NCI-H2196 (cell line): ENCODE measurements around the gene SLC13A2.

Experiments
- DNase-seq: peaks from one replicate; lab custom pipeline; 2025; ENCODE audit not compliant: unreplicated experiment; lab: John Stamatoyannopoulos, UW

The SLC13A2 gene

DNA sequence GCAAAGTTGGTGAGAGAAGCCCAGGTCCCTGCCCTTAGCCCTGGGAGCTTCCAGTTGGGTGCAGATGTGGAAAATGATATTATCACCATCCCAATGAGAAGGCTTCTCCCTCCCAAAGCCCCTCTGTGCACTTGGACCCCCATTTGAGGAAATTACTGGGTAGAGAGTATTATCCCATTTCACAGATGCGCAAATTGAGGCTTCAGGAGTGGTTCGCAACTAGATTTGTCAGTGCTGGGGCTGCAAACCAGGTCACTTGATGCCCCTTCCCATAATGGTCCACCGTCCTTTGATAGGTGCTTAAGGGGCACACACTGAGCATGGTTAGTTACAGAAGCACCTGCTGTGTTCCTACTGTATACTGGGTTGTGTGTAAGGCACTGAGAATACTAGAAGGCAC lies 18.4 kb downstream of the SLC13A2 start:
- no peak for DNase-seq

DNA sequence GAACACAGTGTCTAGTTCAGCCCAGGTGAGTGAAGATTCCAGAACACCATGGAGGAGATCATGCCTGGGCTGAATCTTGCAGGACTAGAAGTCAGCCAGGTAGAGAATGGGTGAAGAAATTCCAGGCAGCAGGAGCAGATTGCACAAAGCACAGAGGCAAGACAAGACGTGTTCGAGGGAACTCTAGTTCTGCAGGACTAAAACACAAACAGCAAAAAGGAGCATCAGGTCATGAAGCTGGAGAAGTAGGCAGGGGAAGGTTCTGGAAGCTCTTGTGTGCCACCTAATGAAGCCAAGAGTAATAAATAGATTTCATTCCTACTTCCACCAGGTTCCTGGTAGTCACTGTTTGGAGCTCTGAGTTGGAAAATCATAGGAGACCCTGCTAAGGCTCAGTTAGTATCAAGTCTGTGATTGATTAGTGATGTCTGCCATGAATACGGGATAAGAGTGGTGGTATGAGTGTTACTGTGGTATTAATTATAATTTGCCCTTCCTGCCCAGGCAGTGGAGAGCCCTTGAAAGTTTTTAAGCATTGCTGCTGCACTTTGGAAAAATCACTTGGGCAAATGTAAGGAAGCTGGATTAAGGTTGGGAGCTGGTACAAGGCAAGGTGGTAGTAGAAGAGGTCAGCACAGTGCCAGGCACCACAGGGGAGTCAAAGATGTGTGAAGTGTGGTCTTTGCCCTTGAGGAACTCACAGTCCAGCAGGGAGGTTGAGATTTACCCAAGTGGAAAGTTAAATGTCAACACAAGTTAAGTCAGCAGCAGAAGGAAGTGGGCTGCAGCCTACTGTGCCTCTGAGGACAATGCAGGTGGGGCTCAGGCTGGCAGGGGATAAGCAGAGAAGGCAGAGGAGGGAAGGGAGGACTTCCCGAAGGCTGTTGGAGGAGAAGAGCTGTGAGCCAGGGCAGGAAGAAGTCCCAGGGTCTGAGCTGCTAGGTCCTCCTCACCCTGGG lies 19.2 kb downstream of the SLC13A2 start:
- no peak for DNase-seq

DNA sequence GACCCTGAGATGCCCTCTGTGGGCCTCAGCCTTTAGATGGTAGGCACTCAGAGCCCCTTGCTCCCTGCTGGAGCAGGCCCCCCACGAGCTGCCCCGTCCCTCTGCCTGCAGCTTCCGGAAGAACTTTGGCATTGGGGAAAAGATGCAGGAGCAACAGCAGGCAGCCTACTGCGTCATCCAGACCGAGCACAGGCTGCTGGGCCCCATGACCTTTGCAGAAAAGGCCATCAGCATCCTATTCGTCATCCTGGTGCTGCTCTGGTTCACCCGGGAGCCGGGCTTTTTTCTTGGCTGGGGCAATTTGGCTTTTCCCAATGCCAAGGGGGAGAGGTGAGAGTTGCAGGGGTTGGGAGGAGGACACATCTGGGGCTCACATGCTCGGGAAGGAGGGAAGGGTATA lies 20.0 kb downstream of the SLC13A2 start:
- no peak for DNase-seq

DNA sequence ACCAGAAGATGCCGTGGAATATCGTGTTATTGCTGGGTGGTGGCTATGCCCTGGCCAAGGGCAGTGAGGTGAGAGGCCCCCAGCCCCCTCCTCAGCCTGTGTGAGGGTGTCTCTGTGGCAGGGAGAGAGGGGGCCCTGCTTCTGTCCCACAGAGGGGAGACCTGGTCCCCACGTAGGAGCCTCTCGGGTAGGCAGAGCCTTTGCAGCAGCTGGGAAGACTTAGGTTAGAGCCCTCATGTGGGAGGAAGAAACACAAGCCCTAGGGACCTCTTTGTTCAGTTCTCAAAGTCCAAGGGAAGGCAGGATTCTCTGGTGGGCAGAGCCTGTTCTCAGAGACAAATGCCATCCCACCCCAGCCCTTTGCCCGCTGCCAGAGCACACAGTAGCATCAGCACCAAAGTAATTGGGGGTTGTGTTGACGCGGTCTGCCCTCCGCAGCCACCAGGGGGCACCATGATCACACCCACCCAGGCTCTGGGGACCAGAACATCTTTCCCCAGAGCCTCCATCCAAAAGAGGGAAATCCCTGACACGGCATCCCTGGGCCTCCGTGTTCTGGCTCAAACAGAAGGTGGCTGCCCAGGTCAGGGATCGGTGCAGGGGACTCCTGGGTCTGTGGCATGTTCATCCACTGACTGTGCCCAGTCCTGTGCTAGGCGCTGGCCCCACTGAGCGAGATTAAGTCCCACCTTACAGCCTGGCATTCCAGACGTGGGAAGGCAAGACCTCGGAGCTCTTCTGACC lies 21.2 kb downstream of the SLC13A2 start:
- peak; percentile 41 for DNase-seq

DNA sequence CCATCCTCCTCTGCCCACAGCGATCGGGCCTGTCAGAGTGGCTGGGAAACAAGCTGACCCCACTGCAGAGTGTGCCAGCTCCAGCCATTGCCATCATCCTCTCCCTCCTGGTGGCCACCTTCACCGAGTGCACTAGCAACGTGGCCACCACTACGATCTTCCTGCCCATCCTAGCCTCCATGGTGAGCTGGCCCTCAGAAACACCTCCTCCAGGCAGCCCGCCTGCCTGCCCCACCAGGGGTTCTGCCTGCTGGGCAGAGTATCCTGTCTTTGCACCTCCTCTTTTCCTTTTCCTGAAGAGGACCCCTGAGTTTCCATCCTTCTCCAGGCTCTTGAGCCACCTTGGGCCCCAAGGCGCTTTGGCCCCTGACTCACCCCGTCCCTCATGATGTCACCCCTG lies 22.2 kb downstream of the SLC13A2 start:
- no peak for DNase-seq

DNA sequence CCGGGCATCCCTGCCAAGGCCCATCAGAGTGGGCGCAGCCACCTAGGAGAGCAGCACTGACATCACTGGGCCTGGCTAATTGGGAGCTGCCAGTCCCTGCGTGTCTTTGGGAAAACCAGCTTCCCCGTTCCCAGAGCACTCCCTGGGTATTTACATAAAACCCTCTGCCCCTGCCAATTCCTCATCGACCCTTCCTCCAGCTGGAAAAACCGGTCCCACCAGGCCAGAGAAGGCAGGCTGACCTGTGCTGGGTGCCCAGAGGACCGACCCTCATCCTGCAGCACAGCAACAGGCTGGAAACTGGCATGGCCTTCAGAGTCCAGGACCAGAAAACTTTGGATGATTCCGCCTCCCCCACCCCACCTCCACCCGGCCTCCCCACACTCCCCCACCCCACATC lies 24.5 kb downstream of the SLC13A2 start:
- no peak for DNase-seq

DNA sequence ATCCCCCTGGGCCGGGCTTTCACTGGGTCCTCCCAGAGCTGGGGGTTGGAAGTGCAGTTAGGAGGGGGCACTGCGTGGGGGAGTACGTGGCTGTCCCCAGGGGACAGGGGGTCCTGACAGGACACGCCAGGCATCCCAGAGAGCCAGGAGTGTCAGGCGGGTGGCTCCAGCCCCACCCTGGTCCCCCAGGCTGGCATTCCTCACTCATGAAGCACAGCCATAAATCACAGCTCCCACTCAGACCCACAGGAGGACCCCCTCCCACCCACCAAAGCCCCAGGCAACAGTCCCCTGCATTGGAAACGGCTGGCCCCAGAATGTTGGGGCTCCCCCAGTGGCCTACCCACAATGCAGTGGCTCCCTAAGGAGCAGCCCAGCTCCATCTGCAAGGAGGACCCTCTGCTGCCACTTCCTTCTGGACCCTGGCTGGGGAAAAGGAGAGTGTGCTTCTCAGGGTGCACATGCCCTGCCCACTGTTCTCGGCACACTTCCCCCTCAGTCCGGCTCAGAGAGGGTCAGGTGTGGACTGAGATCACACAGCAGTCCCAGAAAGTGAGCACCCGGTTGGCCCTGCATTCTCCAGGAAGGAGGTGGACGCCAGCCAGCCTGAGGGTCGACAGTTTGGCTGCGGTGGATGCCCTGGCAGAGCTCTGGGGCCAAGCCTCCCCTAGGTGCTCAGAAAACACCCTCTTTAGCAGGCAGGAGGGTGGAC lies 25.4 kb downstream of the SLC13A2 start:
- DNase-seq: no peak

DNA sequence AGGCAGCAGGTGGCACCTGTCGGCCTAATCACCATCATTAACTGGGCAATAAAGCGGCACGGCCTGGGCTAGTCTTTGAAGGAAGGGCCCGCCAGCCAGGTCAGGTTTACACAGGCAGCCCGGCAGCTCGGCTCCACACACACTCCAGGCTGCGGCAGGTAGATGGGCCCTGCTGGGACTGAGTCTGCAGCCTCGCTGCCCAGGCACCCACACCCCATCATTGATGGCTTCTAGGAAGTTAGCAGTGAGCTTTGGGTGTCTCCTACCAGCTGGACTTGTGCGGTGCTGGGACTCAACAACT lies 25.9 kb downstream of the SLC13A2 start:
- DNase-seq: no peak

DNA sequence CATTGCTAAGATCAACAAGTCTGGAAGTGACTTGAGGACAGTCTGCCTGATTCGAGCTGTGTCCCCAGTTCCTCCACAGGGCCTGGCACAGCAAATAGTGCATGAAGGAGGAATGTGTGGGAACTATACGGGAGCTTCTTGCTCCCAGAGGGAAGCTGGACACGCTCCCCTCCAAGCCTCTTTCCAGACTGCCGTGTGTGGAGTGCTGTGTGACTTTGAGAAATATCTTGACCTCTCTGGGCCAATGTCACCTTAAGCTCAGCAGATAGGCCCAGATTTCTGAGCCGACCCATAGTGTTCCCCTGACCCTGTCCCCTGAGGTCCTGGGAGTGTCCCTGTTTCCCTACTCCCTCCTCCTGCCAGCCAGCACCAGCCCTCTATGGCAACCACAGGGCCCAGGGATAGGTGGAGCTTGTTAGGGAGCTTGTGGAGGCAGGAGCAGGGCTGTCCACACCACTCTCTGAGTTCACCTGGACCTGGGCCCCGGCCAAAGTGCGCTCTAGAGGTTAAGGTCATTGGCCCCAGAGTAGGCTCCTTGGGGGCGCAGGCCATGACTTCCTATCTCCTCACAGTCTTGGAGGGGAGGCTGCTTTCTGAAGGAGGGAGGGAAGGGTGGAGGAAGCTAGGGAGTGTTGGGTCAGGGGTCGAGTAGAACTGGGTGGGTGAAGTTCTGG lies 26.4 kb downstream of the SLC13A2 start:
- DNase-seq: no peak

DNA sequence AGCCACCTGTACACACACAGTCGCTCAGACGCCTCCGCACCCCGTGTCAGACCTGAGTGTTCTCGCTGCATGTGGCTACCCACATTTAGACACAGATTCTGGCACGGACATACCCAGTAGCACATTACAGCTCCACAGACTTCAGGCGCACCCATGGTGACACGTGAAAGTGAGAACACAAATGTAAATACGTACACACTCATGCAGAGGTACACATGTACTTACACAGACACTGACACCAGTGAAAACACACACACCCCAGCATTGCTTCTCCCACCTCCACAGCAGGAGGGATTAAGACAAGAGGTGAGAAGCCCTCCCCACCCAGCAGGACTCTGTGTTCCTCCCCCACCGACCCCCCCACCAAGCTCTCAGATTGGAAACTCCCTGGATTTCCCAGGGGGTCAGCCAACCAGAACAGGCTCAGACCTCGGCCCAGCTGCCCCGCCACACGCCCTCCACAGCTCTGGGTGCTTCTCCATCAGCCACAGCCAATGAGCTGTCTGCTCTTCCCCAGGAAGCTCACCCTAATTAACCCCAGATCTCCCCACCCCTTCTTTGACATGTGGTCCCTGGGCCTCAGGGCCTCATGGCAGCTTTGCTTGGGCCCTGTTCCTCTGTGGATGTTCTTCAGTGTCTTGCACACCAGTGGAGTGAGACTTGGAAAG lies 27.4 kb downstream of the SLC13A2 start:
- no peak for DNase-seq

DNA sequence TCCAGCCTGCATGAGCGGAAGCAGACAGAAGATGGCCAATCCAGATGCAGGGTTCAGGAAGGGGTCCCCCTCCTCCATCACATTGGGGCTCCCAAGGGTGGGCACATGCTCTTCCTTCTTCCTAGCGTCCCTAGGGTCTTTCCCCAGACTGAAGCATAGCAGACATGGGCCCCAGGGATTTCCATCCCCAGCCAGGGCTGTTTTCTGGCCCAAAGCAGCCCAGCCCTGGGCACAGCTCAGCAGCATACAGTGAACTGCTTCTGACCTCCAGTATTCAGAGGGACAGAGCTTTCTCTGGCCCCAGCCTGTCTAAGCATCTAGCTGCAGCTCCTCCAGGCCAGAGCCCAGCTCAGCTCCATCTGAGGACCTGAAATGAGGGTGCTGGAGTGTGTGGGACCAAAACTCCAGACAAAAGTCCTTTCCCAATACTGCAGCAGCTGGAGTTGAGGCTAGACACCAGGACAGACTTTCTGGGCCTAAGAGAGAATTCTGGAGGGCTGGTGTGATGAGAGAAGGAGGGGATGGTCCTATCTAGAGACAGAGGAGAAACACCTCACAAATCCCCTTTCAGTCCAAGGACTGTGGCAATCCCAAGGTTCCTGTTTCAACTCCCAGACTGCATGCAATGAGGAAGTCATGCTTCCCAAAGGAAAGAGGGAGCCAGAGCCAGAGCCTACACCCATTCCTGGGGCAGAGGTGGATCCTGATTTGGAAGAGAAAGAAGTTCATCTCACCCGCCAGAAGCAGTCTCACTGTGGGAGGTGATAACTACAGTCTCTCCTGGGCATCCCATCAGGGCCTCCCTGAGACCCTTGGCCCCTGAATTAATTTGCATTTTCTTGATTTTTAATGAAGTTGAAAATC lies 28.2 kb downstream of the SLC13A2 start:
- DNase-seq: no peak

DNA sequence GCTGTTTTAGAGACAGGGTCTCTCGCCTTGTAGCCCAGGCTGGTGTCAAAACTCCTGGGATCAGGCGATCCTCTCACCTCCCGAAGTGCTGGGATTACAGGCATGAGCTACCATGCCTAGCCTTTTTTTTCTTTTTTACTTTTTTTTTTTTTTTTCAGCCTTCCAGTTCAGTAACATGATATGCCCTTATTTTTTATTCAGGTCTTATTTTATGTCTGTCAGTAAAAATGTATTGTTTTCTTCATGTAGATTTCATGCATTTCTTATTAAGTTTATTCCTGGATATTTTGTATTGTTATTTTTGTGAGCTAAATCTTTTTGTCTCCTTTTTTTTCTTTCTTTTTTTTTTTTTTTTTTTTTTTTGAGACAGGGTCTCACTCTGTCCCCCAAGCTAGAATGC lies 30.0 kb downstream of the SLC13A2 start:
- DNase-seq: no peak

DNA sequence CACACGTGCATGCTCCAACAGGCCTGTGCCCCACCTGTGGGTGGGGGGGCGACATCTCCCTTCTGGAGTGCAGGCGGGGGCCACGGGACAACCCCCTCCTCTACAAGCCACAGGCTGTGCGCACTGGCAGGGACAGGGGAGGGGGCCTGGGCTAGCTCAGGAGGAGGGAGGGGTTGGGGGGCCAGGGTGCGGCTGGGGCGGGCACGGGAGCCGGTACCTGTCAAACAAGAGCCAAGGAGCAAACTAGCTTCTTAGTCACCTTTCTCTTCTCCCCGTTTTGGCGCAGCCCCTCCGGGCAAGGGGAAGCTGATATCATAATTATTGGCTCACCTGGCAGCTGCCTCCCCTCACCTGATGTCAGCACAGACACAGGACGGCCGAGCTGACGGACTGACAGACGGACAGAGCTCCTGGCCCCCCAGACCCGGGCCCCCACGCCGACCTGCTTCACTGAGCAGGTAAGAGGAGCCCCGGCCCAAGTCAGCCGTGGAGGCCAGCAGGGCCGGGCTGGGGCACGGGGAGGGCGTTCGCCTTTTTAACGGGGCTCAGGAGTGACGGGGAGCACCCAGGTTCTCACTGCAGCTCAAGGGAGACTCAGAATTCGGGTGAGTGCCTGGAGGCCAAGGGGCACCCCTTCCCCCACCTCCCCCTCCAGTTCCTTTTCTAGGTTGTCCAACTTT lies 32.7 kb downstream of the SLC13A2 start, which contains the start of gene FOXN1:
Gene FOXN1, plus strand, starts transcription at position 363 of the 680 bp plus-strand sequence. CDS start 17,622 bp downstream, outside the sequence.
- no peak for DNase-seq

DNA sequence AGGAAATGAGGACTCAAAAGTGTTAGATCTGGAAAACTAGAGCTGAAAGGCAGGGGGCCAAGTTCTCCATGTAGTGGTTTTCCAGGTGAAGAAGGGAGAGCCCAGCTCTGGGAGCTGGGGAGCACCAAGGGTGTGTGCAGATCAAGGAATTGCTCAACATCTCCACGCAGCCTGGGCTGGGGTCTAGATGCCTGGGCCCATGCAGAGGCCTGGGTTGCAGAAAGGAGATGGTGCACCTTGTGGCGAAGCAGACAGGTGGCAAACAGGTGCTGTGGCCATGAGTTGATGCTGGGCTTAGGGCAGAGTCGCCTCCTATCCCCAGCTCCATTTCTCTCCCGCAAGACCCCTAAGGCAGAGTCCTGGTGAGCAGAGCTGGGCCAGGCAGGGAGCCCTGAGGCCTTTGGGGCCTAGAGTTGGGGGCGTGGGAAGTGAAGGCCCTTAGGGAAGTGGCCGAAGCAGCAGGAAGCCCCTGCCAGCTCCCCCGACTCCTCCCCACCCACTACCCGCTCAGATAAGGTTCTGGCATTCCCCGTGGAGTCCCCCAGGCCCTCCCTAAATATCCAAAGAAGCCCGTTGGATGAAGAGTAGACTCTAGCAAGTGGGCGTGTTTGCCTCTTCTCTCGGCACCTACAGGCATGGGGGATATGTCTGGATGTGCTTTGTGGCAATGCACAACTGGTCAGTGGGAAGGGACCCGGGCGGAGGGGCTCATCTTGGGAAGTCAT lies 33.5 kb downstream of the SLC13A2 start:
- no peak for DNase-seq

DNA sequence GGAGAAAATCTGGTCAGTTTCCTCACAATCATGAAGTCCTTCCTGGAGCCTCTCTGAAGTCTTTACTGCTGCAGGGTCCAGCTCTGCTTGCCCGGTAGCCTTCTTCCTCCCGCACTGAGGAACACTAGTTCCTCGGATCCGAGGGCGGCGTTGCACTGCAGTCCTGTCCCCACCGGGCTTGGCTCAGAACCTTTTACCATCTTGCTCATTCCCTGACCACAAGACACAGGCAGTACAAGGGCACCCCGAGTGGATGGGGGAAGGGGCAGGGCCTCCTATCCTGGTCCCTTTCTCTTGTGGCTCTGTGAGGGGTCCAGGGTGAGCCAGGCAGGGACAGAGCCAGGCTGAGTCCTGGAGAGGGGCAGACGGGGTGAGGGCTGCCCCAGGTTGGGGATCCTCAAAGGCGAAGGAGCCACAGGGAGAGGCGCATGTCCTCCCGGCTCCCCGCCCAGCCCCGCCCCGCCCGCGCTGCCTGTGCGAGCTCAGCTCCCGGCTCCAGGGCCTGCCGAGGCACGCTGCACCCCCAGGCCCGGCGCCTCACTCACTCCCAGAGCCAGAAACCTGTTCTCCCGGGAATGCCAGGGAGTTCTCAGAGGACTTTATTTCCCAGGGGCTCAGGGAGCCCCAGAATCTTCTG lies 34.2 kb downstream of the SLC13A2 start:
- DNase-seq: no peak

DNA sequence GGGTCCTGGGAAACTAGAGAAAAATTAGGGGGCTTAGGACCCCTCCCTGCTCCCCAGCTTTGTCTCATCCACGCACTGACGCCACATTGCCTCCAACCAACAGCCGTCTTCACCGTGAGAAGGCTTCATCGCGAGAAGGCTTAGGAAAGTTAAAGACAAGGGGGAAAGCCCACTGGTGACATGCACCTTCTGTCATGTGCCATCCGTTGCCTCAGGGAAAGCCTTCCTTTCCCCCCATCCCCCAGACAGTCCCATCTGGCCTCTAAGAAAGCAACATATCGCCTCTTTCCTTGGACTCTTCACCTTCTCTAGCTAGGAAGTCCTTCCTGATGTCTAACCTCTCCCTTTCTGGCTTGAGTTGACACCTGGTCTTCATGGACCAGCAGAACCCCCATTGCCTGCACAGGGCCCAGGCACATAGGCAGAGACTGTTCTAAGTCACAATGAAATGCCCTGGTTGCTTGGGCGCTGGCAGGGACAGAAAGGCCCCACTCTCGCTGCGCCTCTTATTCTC lies 34.8 kb downstream of the SLC13A2 start:
- DNase-seq: no peak

DNA sequence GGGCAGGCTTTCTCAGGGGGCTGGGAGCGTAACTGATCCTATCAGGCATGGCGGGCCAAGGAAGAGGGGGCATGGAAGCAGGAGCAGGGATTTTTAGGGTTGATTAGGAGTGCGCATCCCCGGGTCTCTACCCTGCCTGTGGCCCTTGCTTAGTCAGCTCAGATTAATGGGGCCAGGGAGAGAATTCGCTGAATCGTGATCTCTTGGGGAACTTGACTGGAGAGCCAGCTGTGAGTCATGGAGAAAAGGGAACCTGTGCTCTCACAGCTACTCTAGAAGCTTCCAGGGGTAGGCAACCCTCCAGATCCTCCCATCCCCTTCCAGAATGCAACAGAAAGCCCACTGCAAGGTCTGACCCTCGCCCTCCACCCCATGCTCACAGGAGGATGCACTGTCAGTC lies 36.3 kb downstream of the SLC13A2 start:
- no peak for DNase-seq
